Measurements from ENCODE around the gene FOLR3.
A peak's percentile ranks its signal among the peaks of the same experiment; 100 is the strongest.
"Not testable (repeated sequence)": the region's sequence is repeated elsewhere in the genome, so short reads cannot be mapped to it uniquely, and the experiment has no call there.

FOLR3 gene

GRCh38 chr11:72174302-72175070 lies 39.0 kb downstream of the FOLR3 start:
- no peaks in the 10 kb centered on the region for H3K36me3 ChIP-seq (replicated peaks)
- TF ChIP-seq, protein P1, sequence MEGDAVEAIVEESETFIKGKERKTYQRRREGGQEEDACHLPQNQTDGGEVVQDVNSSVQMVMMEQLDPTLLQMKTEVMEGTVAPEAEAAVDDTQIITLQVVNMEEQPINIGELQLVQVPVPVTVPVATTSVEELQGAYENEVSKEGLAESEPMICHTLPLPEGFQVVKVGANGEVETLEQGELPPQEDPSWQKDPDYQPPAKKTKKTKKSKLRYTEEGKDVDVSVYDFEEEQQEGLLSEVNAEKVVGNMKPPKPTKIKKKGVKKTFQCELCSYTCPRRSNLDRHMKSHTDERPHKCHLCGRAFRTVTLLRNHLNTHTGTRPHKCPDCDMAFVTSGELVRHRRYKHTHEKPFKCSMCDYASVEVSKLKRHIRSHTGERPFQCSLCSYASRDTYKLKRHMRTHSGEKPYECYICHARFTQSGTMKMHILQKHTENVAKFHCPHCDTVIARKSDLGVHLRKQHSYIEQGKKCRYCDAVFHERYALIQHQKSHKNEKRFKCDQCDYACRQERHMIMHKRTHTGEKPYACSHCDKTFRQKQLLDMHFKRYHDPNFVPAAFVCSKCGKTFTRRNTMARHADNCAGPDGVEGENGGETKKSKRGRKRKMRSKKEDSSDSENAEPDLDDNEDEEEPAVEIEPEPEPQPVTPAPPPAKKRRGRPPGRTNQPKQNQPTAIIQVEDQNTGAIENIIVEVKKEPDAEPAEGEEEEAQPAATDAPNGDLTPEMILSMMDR (IDR thresholded peaks at IDR 0.05; ENCODE audit: low read depth, low read length, missing control alignments), result no peak
- DNase-seq, result no peak
- in situ Hi-C loops (cut with HindIII; ENCODE audit: low pct_ligation_motif_present, low sequenced_read_pairs), result no loop called here
- no peak overlapping the region for H3K27ac ChIP-seq
- no peak overlapping the region for H3K4me3 ChIP-seq (ENCODE audit: low read depth, low read length)
- no peaks in the 10 kb centered on the region for H3K27me3 ChIP-seq (replicated peaks)

- Histone ChIP-seq H3K4me3 (ENCODE audit: low read depth, low read length) (no peak overlapping the region), H3K27ac (no peak overlapping the region), H3K27me3 (replicated peaks) (no peaks in the 10 kb centered on the region), H3K36me3 (replicated peaks) (no peaks in the 10 kb centered on the region)
- in situ Hi-C loops (cut with HindIII; ENCODE audit: low pct_ligation_motif_present, low sequenced_read_pairs), result no loop called here
- no peak for DNase-seq
- TF ChIP-seq, protein P1 (IDR thresholded peaks at IDR 0.05; ENCODE audit: low read depth, low read length, missing control alignments), result no peak
These were observed 42.1 kb downstream of the FOLR3 start for GRCh38 chr11:72177656-72178055.

DNA sequence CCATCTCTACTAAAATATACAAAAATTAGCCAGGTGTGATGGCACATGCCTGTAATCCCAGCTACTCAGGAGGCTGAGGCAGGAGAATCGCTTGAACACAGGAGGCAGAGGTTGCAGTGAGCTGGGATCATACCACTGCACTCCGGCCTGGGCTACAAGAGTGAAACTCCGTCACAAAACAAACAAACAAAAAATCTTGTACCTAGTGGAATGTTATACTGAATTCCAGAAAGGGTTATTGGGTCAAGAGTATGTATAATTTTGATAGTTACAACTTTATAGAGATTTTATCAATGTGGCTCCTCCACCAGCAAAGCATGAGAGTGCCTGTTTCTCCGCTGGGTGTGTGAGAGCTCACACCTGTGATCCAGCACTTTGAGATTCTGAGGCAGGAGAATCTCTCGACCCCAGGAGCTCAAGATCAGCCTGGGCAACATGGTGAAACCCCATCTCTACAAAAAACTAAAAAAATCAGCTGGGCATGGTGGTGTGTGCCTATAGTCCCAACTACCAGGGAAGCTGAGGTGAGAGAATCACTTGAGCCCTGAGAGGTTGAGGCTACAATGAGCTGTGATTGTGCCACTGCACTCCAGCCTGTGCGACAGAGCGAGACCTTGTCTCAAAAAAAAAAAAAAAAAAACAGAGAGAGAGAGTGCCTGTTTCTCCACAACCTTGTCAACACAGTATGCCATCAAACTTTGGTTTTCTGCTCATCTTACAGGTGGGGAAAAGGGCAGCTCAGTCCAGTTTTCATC lies 43.7 kb downstream of the FOLR3 start:
- Histone ChIP-seq H3K36me3 (replicated peaks) (no peaks in the 10 kb centered on the region), H3K4me3 (ENCODE audit: low read depth, low read length) (no peak overlapping the region), H3K27ac (no peak overlapping the region), H3K27me3 (replicated peaks) (no peaks in the 10 kb centered on the region)
- DNase-seq, result no peak
- in situ Hi-C loops (cut with HindIII; ENCODE audit: low pct_ligation_motif_present, low sequenced_read_pairs), result no loop called here
- TF ChIP-seq, protein P1 (IDR thresholded peaks at IDR 0.05; ENCODE audit: low read depth, low read length, missing control alignments), result no peak

DNA sequence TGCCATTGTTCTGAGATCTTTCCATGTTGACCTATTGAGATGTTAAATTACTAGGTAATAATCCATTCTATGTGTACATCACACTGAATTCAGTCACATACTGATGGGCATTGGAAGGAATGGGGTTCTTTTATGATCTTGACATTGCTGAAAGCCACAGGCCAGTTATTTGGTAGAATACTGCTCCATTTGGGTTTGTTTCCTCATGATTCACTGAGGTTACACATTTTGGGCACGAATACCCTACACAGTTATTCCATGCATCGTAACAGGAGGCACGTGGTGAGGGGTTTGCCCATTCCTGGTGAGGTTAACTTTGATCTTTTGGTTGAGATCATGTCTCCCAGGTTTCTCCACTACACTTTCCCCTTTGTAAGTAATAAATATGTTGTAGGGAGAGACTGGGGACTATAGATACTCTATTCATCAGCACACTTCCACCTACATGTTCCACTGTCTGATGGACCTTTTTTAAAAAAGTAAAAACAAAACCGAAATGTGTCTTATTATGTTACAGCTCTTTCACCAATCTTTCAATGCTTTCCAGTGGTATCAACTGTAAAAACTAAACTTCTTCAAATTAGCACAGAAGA lies 44.4 kb downstream of the FOLR3 start:
- DNase-seq, result no peak
- TF ChIP-seq, protein P1 (IDR thresholded peaks at IDR 0.05; ENCODE audit: low read depth, low read length, missing control alignments), result no peak
- Histone ChIP-seq H3K4me3 (ENCODE audit: low read depth, low read length) (no peak overlapping the region), H3K27ac (no peak overlapping the region), H3K36me3 (replicated peaks) (no peaks in the 10 kb centered on the region), H3K27me3 (replicated peaks) (no peaks in the 10 kb centered on the region)
- in situ Hi-C loops (cut with HindIII; ENCODE audit: low pct_ligation_motif_present, low sequenced_read_pairs), result no loop called here

GRCh38 chr11:72180892-72181552 lies 45.5 kb downstream of the FOLR3 start:
- in situ Hi-C loops (cut with HindIII; ENCODE audit: low pct_ligation_motif_present, low sequenced_read_pairs); H3K27me3 ChIP-seq (replicated peaks); H3K27ac ChIP-seq; H3K36me3 ChIP-seq (replicated peaks); DNase-seq; H3K4me3 ChIP-seq (ENCODE audit: low read depth, low read length): not testable (repeated sequence)

DNA sequence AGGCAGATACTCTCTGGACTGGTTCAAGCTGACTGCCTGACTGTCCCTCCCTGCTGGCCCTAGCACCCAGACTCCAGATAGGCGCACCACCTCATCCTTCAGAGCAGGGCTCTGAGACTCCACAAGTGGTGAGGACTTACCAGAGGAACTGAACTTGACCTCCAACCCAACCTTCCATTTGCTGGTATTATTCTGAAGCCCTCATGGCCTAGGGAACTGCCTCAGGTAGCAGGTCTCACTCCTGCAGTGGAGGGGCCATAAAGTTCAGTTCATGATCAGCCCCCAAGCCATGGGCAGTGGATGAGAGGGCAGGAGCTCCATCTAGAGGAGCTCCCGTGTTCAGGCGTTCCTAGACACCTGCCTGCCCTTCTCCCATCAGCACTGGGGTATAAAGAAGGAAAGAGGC lies 46.0 kb downstream of the FOLR3 start:
- H3K4me3 ChIP-seq (ENCODE audit: low read depth, low read length), result not testable (repeated sequence)

More for the DNA sequence above, 46.0 kb downstream of the FOLR3 start:
- H3K27me3 ChIP-seq (replicated peaks); DNase-seq; in situ Hi-C loops (cut with HindIII; ENCODE audit: low pct_ligation_motif_present, low sequenced_read_pairs); H3K27ac ChIP-seq; H3K36me3 ChIP-seq (replicated peaks): not testable (repeated sequence)
- TF ChIP-seq, protein P1 (IDR thresholded peaks at IDR 0.05; ENCODE audit: low read depth, low read length, missing control alignments), result peak; percentile 41
